Measurements from ENCODE around the gene PSTPIP2.

DNA sequence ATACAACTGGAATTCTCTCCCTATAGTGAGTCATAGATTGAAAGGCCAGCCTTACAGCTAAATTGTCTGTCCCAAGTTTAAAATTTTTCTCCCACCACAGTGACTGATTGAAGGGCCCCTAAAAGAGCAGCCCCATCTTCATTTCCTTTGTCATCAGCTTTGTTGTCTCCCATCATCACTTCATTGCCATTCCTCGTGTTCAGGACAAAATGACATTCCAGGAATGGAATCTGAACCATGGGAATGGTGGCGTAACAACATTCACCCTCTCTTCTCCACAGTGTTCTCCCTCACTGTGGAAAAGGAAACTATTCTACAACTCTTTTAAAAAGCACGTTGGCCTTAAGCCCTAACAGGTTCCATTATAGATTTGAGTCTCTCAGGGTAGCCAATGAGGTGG lies 52.1 kb downstream of the PSTPIP2 start:
- TF ChIP-seq, protein P1, sequence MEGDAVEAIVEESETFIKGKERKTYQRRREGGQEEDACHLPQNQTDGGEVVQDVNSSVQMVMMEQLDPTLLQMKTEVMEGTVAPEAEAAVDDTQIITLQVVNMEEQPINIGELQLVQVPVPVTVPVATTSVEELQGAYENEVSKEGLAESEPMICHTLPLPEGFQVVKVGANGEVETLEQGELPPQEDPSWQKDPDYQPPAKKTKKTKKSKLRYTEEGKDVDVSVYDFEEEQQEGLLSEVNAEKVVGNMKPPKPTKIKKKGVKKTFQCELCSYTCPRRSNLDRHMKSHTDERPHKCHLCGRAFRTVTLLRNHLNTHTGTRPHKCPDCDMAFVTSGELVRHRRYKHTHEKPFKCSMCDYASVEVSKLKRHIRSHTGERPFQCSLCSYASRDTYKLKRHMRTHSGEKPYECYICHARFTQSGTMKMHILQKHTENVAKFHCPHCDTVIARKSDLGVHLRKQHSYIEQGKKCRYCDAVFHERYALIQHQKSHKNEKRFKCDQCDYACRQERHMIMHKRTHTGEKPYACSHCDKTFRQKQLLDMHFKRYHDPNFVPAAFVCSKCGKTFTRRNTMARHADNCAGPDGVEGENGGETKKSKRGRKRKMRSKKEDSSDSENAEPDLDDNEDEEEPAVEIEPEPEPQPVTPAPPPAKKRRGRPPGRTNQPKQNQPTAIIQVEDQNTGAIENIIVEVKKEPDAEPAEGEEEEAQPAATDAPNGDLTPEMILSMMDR (conservative IDR thresholded peaks at IDR 0.05; ENCODE audit: low read length): no peak
- no peak for TF ChIP-seq EZH2phosphoT487 (IDR thresholded peaks at IDR 0.05; ENCODE audit: borderline replicate concordance)
